ENCODE data around the gene STX12. TPM values are rescaled to one million over a fixed set of nuclear protein-coding genes. Genes with fewer than 3 reads are reported as not detected.

STX12 gene
- total RNA-seq, 1 experiment from 2014 or later = 9.9 TPM

GRCh38 chr1:27832762-27833161 is 59.7 kb downstream of the STX12 start:
- no peak for DNase-seq
- H2AFZ ChIP-seq (ENCODE audit: low read length) = no peak overlapping the region
- no peak overlapping the region for H2BK15ac ChIP-seq (ENCODE audit: low read depth, low read length)
- no peak overlapping the region for H2BK12ac ChIP-seq (ENCODE audit: insufficient read length, low read depth, low read length)
- peaks cover 8 to 39% (median 31%) of the 10 kb centered on the region in 3 experiments; a peak in 6 of 7 replicates for H3K36me3 Mint-ChIP-seq (ENCODE audit: insufficient read depth in 1 of 3, low read depth in 3 of 3)
- H3K79me1 ChIP-seq (ENCODE audit: insufficient read depth, low read depth, low read length, poor library complexity, severe bottlenecking) = peaks cover 6% of the 10 kb centered on the region
- no peaks in the 10 kb centered on the region for H3K27me3 Mint-ChIP-seq (ENCODE audit: low read depth)
- peak overlapping the region in 1 of 2 experiments; percentile 32; a peak in 1 of 5 replicates for H3K4me3 Mint-ChIP-seq
- no peak overlapping the region for H4K91ac ChIP-seq (ENCODE audit: insufficient read length, low read depth, low read length)
- H3K4me1 ChIP-seq (ENCODE audit: insufficient read depth, low read length) = no peaks in the 10 kb centered on the region
- WGBS (ENCODE audit: extremely low coverage, insufficient read length, low lambda C conversion rate) = no CpG with 5 or more reads among the region's 2 CpGs
- no peak overlapping the region for H3K14ac ChIP-seq (ENCODE audit: insufficient read depth, low read length)
- no peak overlapping the region for H3K18ac ChIP-seq (ENCODE audit: insufficient read length, low read depth, low read length)
- H2BK120ac ChIP-seq (ENCODE audit: low read depth, low read length, poor library complexity, severe bottlenecking) = no peak overlapping the region
- peaks cover 11 to 14% of the 10 kb centered on the region in 2 experiments for H3K4me1 Mint-ChIP-seq
- TF ChIP-seq CTCF (conservative IDR thresholded peaks at IDR 0.05) = no peak
- H3K4ac ChIP-seq (ENCODE audit: low read depth, low read length) = no peak overlapping the region
- H2BK5ac ChIP-seq (ENCODE audit: insufficient read length, low read length) = no peak overlapping the region
- no peak overlapping the region for H4K8ac ChIP-seq (replicated peaks; ENCODE audit: insufficient read length, low read depth, low read length)
- no peaks in the 10 kb centered on the region for H3K23me2 ChIP-seq (ENCODE audit: insufficient read length, low read depth, low read length, poor library complexity, severe bottlenecking)
- peak overlapping the region; percentile 97 for H3K4me2 ChIP-seq (ENCODE audit: insufficient read depth, insufficient read length, low read length)
- H3K79me2 ChIP-seq (ENCODE audit: insufficient read depth, low read length) = peaks cover 23% of the 10 kb centered on the region
- H3K56ac ChIP-seq (ENCODE audit: insufficient read length, low read depth, low read length) = no peak overlapping the region
- no peak overlapping the region for H3K27ac ChIP-seq (ENCODE audit: insufficient read length, low read depth, low read length)
- no peak overlapping the region for H3K9ac ChIP-seq (ENCODE audit: extremely low read depth, insufficient read length, low read length)
- no peaks in the 10 kb centered on the region for H4K20me1 ChIP-seq (ENCODE audit: control insufficient read depth, insufficient read depth, insufficient read length)
- H3T11ph ChIP-seq (ENCODE audit: low read length) = no peak overlapping the region
- H2AK5ac ChIP-seq (ENCODE audit: insufficient read length, low read length) = no peak overlapping the region
- H3K9me3 ChIP-seq (ENCODE audit: control insufficient read depth, low read depth, low read length) = no peaks in the 10 kb centered on the region
- no peak overlapping the region for H3K23ac ChIP-seq (ENCODE audit: insufficient read length, low read depth, low read length)
- no peak overlapping the region for H4K5ac ChIP-seq (ENCODE audit: insufficient read length, low read depth, low read length)
- no peak overlapping the region for H2BK20ac ChIP-seq (ENCODE audit: low read depth, low read length, poor library complexity, severe bottlenecking)
- H3K27me3 ChIP-seq (ENCODE audit: insufficient read depth, low read length) = no peaks in the 10 kb centered on the region
- 0 out of 7 replicates have a peak overlapping the region, but pooled peaks of 1 of the 3 experiments have one; percentile 47 for H3K27ac Mint-ChIP-seq
- no peaks in the 10 kb centered on the region for H3K9me3 Mint-ChIP-seq
